Subcutaneous preadipocyte (primary cell): Measurements from ENCODE around the gene ENPP6. TPM values are rescaled to one million over a fixed set of nuclear protein-coding genes. Genes with fewer than 3 reads are reported as not detected.

Experiments used
- total RNA-seq: library from RNA; depleted of rRNA; stranded (reverse); fragments of >200 nt; gene quantifications from 2 replicates; pipeline ENCODE4 v1.2.3, GENCODE V29; 2012

Gene ENPP6
- under 0.01 TPM in 1 of 2 replicates, not detected in the other for total RNA-seq

GRCh38 chr4:184217634-184218033, at the start of gene ENPP6:
TSS of gene ENPP6 (minus strand) at chr4:184217873. CDS start at chr4:184217819, 54 bp downstream.

